ENCODE data around the gene GSTM1. TPM values are rescaled to one million over a fixed set of nuclear protein-coding genes. Genes with fewer than 3 reads are reported as not detected.

Gene GSTM1
- total and polyA plus RNA-seq, 2 of the 8 experiments (the other 6 are each of a cell fraction or from before 2014, with no cell fraction given) = 16.7 to 42.5 TPM

GRCh38 chr1:109740615-109741373 is 53.2 kb downstream of the GSTM1 start, which contains the start of gene GSTM3 (continued):
- TF ChIP-seq SP1 (IDR thresholded peaks at IDR 0.05; ENCODE audit: low read depth, low read length) (no peak), SRF (IDR thresholded peaks at IDR 0.05; ENCODE audit: low read depth, low read length) (no peak), TEAD4 (IDR thresholded peaks at IDR 0.05; ENCODE audit: low read depth, low read length) (no peak), FOSL1 (IDR thresholded peaks at IDR 0.05; ENCODE audit: insufficient read depth, low read depth, low read length) (no peak)

Other genes with a start within 250 kb of the GSTM1 start
- gene SYPL2, start 221.3 kb upstream of the GSTM1 start, total RNA-seq (2021; fragmentation: NEBNext Ultra II Directional; extraction: Animal tissue kit (Norgen Biotek cat#: 25700)) = 1.5 and 1.7 TPM in 2 replicates
- gene SYPL2, start 221.3 kb upstream of the GSTM1 start, polyA plus RNA-seq (2011; rRNA removed) = 1.5 and 1.6 TPM in 2 replicates
- gene ATXN7L2, start 203.9 kb upstream of the GSTM1 start, total RNA-seq (2021; fragmentation: NEBNext Ultra II Directional; extraction: Animal tissue kit (Norgen Biotek cat#: 25700)) = 9.3 and 9.8 TPM in 2 replicates
- gene ATXN7L2, start 203.9 kb upstream of the GSTM1 start, polyA plus RNA-seq (2011; rRNA removed) = 8.1 and 12.3 TPM in 2 replicates
- gene CYB561D1, start 193.7 kb upstream of the GSTM1 start, total RNA-seq (2021; fragmentation: NEBNext Ultra II Directional; extraction: Animal tissue kit (Norgen Biotek cat#: 25700)) = 3.6 and 4.3 TPM in 2 replicates
- gene CYB561D1, start 193.7 kb upstream of the GSTM1 start, polyA plus RNA-seq (2011; rRNA removed) = 3.8 and 6.8 TPM in 2 replicates
- 2.4 and 2.7 TPM in 2 replicates for gene AMIGO1, start 178.1 kb upstream of the GSTM1 start, total RNA-seq (2021; fragmentation: NEBNext Ultra II Directional; extraction: Animal tissue kit (Norgen Biotek cat#: 25700))
- 1.5 and 2.4 TPM in 2 replicates for gene AMIGO1, start 178.1 kb upstream of the GSTM1 start, polyA plus RNA-seq (2011; rRNA removed)
- gene GPR61, start 147.9 kb upstream of the GSTM1 start, total RNA-seq (2021; fragmentation: NEBNext Ultra II Directional; extraction: Animal tissue kit (Norgen Biotek cat#: 25700)) = 0.15 and 0.41 TPM in 2 replicates
- gene GPR61, start 147.9 kb upstream of the GSTM1 start, polyA plus RNA-seq (2011; rRNA removed) = 0.53 and 0.63 TPM in 2 replicates
- gene GNAI3, start 139.2 kb upstream of the GSTM1 start, total RNA-seq (2021; fragmentation: NEBNext Ultra II Directional; extraction: Animal tissue kit (Norgen Biotek cat#: 25700)) = 9.2 and 9.8 TPM in 2 replicates
- gene GNAI3, start 139.2 kb upstream of the GSTM1 start, polyA plus RNA-seq (2011; rRNA removed) = 1.9 and 4.0 TPM in 2 replicates
- gene GNAT2, start 68.2 kb upstream of the GSTM1 start, total RNA-seq (2021; fragmentation: NEBNext Ultra II Directional; extraction: Animal tissue kit (Norgen Biotek cat#: 25700)) = not detected in 2 replicates
- 0.05 and 0.14 TPM in 2 replicates for gene GNAT2, start 68.2 kb upstream of the GSTM1 start, polyA plus RNA-seq (2011; rRNA removed)
- 67.7 and 69.4 TPM in 2 replicates for gene AMPD2, start 68.0 kb upstream of the GSTM1 start, total RNA-seq (2021; fragmentation: NEBNext Ultra II Directional; extraction: Animal tissue kit (Norgen Biotek cat#: 25700))
- gene AMPD2, start 68.0 kb upstream of the GSTM1 start, polyA plus RNA-seq (2011; rRNA removed) = 37.2 and 52.8 TPM in 2 replicates
- 11.3 and 18.7 TPM in 2 replicates for gene GSTM4, start 31.7 kb upstream of the GSTM1 start, total RNA-seq (2021; fragmentation: NEBNext Ultra II Directional; extraction: Animal tissue kit (Norgen Biotek cat#: 25700))
- 24.0 and 31.4 TPM in 2 replicates for gene GSTM4, start 31.7 kb upstream of the GSTM1 start, polyA plus RNA-seq (2011; rRNA removed)
- 9.6 and 12.2 TPM in 2 replicates for gene GSTM2, start 19.8 kb upstream of the GSTM1 start, total RNA-seq (2021; fragmentation: NEBNext Ultra II Directional; extraction: Animal tissue kit (Norgen Biotek cat#: 25700))
- 20.7 and 23.1 TPM in 2 replicates for gene GSTM2, start 19.8 kb upstream of the GSTM1 start, polyA plus RNA-seq (2011; rRNA removed)
- gene GSTM5, start 24.4 kb downstream of the GSTM1 start, total RNA-seq (2021; fragmentation: NEBNext Ultra II Directional; extraction: Animal tissue kit (Norgen Biotek cat#: 25700)) = 0.24 and 0.25 TPM in 2 replicates
- 0.64 and 0.89 TPM in 2 replicates for gene GSTM5, start 24.4 kb downstream of the GSTM1 start, polyA plus RNA-seq (2011; rRNA removed)
- gene GSTM3, start 53.2 kb downstream of the GSTM1 start, total RNA-seq (2021; fragmentation: NEBNext Ultra II Directional; extraction: Animal tissue kit (Norgen Biotek cat#: 25700)) = 2.2 and 4.3 TPM in 2 replicates
- gene GSTM3, start 53.2 kb downstream of the GSTM1 start, polyA plus RNA-seq (2011; rRNA removed) = 3.0 and 5.1 TPM in 2 replicates
- gene EPS8L3, start 76.1 kb downstream of the GSTM1 start, total RNA-seq (2021; fragmentation: NEBNext Ultra II Directional; extraction: Animal tissue kit (Norgen Biotek cat#: 25700)) = not detected in 2 replicates
- not detected in 2 replicates for gene EPS8L3, start 76.1 kb downstream of the GSTM1 start, polyA plus RNA-seq (2011; rRNA removed)
- 2.0 and 3.3 TPM in 2 replicates for gene CSF1, start 223.0 kb downstream of the GSTM1 start, total RNA-seq (2021; fragmentation: NEBNext Ultra II Directional; extraction: Animal tissue kit (Norgen Biotek cat#: 25700))
- 4.2 and 5.4 TPM in 2 replicates for gene CSF1, start 223.0 kb downstream of the GSTM1 start, polyA plus RNA-seq (2011; rRNA removed)